CD4-positive, alpha-beta T cell treated with Interleukin-17A for 4 hours (primary cell): ENCODE data around the gene CEP104.
A peak's percentile ranks its signal among the peaks of the same experiment; 100 is the strongest.
"Not testable (repeated sequence)": the region's sequence is repeated elsewhere in the genome, so short reads cannot be mapped to it uniquely, and the experiment has no call there.

ENCODE experiments used
- DNase-seq: peaks from one replicate; pipeline ENCODE4 v3.0.0-alpha.2; 2020; ENCODE audit warnings: mixed read lengths

CEP104 gene

DNA sequence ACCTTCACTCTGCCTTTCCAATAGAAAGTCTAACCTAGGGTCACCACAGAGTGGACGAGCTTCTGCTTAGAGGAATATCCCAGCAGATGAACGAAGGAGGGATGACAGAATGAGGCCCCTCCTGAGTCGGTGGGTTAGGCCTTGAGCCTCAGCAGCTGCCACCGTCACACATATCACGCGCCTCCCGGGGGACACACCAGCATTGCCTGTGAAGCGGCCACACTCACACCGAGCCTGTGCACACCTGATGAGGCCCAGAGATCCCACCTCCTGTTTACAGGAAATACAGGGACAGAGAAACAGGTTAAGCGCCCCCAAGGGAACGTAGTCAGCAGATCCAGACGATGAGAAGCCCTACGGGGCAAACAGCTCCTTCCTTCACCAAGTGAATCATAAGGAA lies 35.6 kb downstream of the CEP104 start:
- DNase-seq = no peak

DNA sequence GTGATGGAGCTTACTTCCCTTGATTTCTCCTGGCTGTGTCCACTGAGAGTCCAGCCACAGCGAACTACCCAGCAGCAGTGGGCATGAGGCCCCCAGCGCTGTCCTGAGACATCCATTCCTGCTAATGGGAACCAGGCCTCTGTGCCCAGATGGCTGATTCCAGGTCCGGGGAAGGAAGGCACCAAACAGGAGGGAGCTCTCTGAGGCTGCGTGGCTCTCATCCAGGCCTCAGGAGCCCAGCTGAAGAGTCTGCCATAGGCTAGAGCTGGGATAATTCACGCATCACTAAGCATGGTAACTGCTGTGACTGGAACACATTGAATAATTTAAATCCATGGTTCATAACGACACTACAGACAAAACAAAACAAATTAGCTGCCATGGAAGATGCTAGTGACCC lies 36.0 kb downstream of the CEP104 start:
- no peak for DNase-seq

DNA sequence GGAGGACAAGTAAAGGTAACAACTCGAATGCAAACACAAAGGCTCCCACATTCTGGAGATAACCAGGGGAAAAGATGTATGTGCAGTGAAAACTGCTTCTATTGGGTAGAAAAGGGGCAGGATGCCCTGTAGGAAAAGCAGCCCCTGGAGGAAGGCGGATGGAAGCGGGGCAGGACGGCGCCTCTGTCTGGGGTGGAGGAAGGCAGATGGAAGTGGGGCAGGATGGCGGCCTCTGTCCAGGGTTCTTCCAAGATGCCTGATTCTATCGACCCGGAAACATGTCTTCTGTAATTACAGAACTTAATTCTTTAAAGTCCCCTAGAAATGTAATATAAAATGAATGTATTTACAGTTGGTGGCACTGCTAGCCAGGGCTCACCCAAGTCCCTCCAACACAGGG lies 36.7 kb downstream of the CEP104 start:
- DNase-seq = no peak

DNA sequence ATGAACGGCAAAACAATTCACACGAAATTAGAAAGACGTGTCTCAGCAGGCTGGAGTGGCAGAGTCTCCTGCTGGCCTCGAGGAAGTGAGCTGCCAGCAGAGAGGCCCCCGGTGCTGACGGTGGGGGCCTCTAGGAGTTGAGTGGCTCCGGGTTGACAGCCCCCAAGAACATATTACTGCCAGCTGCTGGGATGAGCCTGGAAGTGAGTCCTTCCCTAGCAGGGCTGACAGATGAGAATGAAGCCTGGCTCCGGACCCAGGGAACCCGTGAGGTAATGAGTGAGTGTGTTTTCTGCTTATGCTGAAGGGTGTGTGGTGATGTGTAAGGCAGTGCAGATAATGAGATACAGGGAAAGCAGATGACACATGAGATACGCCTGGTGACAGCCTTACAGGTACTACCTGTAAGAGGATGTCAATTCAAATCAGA lies 37.2 kb downstream of the CEP104 start:
- no peak for DNase-seq

DNA sequence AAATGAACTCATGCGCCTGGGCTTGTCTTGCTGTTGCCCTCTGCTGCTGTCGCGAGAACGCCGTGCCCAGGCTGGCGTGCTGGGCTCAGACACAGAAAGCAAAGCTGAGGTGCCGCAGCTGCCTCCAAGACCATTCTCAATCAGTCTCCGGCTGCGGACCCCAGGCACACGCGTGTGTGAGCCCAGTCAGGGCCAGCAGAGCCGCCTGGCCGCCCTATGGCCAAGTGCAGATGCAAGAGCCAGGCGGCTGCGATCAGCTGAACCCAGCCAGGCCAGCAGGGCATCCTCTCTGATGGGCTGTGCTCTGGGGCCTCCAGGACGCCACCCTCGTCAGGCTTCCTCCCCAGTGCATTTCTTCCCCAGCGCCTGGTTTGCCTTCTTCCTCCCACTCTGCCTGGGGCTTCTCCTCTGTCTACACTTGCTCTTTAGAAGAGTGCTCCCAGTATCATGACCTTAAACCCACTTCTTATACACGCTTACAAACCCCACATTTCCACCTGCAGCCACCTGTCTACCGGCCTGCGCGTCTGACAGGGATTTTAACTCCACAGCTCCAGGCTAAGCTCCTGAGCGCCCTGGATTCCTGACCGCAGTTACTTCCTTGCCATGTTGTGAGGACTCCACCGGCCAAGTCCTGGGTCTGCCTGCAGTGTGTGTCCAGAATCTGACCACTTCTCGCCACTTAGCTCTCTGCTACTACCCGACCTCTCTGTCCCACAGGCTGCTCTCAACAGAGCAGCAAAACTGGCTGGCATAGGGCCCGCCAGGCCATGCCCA lies 39.0 kb downstream of the CEP104 start:
- DNase-seq = no peak

DNA sequence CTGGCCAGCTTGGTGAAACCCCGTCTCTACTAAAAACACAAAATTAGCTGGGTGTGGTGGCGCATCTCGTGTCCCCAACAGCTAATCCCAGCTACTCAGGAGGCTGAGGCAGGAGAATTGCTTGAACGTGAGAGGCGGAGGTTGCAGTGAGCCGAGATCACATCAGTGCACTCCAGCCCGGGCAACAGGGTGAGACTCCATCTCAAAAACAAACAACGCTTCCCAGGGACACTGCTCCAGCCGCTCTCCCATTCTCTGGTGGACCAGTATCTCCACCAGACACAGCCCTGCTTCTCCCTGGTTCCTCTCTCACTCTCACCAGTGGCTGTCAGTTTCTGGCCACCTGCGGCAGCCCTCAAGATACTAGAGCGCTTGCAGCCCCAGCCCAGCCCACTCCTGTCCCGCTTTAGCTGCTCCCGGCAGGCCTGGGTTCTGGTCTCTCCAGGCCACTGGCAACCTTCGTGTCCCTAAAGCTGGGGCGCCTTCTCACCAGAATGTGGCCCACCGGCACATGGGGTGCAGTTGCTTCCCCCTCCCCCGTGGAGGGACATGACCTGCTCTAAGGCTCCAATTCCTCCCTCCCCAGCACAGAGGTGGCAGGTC lies 39.8 kb downstream of the CEP104 start:
- DNase-seq = no peak

DNA sequence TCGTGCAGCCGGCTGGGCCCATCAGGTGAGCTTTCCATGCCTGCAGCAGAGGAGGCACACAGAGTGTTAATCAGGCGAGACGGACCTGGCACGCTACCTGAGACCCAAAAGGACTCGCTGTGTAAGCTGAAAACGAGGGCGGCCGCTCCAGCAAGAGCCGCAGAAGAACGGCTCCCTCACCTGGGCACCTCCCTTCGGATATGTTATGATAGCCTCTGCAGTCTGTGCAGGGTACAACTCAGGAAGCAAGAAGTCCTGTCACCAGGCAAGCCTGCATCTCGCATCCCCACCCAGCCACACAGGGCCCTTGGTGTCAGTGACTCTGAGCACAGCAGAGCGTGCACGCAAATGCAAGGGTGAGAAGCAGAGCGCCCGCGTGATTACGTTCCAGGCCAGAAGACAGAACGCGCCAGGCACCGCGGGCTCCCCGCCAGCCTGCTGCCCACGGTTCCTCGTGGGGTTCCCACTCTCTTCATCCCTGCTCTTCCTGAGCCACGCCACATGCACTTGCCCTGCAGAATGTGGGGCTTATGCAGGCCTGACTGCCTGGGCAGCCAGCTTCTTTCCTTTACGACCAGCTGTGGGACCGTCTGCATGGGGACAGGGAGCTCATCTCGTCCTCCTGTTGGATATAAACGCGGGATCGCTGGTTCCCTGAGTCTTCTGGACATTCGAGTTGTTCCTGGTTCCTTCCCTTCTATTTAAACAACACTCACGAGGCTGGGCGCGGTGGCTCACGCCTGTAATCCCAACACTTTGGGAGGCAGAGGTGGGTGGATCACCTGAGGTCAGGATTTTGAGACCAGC lies 40.5 kb downstream of the CEP104 start:
- DNase-seq = no peak

DNA sequence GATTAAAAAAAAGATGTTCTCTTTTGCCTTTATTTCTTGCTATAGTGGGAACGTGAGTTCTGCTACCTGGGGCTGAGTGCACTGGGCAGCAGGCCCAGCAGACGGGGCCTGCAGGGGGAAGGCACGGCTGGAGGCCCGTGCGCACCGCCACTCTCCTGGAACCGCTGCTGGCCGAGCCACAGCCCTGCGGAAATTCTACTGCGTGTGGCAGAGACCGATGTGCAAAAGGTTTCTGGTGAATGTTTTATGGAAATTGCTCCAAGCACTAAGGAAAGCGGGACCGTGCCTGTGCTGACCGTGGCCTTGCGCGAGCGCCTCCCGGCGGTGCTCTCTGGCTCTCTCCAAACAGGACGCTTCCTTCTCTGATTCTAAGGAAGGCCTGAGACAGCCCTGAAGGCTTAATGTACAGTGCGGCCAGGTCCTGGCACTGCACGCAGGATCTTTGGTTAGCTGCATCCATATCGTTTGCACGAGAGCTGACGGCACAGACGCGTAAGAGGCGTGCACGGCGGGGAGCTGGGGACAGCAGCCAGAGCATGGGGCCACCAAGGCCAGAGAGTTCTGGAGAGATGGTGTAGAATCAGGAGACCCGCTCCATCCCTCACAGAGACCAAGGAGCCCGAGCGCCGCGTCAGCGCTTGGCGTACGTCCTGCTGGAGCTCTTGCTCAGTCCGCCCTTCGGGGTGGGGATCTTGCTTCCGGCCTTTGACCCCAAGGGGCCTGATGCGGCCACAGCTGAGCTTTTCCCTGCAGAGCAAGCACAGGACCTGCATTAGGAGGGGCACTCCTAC lies 42.0 kb downstream of the CEP104 start:
- no peak for DNase-seq

DNA sequence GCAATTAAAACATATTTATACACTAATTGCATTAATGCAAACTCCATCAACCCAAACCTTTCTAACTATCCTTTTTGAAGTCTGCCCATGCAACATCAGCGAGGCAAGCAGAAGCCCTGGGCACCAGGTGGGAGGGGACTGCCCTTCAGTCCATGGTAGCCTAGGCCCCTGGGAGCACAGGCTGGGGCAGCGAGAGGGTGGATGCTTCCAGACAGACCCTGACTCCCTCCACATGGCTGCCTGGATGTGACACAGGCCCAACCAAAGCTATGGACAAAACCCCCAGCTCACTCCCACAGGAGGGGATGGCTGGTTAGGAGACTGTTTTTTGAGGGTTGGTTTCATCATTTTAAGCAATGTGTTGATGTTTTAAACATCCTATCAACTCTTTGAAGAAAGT lies 42.9 kb downstream of the CEP104 start:
- no peak for DNase-seq

DNA sequence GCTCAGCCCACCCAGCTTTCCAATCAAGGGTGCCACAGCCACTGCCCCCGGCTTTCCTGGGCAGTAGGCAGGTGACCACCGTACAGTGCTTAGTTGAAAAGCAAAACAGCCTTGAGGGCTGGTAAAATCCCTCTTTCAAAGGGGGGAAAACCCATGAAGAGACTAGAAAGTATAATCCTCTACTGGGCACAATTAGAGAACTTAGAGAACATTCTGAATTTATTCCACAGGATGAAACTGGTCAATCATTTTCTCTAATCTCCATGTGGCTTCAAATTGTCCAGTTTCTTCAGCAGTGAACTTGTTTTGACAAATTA lies 45.5 kb downstream of the CEP104 start:
- no peak for DNase-seq

DNA sequence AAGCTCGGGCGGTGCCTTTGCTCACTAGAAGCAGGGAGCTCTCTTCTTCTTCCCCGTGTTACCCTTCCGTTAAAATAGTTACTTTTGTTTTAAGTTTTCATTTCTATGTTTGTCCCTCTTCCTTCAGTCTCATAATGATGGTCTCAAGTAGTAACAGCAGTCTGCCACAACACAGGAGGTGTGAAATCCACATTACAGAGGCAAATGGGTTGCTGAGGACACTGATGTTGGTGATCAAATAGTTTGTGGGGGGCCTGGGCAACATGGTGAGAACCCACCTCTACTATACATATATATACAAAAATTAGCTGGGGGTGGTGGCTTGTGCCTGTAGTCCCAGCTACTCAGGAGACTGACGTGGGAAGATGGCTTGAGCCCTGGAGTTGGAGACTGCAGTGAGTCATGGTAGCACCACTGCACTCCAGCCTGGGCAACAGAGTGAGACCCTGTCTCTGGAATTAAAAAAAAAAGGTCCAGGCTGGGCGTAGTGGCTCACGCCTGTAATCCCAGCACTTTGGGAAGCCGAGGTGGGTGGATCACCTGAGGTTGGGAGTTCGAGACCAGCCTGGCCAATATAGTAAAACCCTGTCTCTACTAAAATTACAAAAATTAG lies 46.8 kb downstream of the CEP104 start:
- DNase-seq = not testable (repeated sequence)

DNA sequence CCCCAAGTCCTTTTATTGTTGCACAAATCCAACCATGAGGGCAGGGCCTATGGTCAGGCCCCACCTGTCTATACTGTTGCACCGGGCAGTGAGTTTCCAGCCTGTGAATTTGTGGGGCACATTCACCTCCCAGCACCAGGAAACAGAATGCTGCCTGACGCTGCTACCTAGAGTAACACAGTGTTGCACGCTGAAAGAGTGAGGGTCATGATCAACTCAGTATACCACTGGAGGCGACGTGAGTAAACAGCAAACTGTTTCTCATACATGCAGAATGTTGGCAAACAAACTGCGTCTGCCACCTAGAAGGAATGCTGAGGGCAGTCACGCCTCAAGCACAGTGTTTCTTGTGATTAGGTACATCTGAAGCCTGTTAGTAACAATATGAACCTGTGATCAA lies 47.3 kb downstream of the CEP104 start:
- DNase-seq = no peak

DNA sequence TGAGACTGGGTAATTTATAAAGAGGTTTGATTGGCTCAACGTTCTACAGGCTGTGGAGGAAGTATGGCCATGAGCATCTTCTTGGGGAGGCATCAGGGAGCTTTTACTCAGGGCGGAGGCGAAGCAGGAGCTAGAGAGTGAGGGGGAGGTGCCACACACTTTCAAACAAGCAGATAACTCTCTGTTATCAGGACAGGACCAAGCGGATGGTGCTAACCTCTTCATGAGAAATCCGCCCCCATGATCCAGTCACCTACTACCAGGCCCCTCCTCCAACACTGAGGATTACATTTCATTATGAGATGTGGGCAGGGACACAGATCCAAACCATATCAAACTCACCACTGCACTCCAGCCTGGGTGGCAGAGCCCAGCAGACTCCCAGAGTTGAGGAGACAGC lies 49.2 kb downstream of the CEP104 start:
- DNase-seq = no peak

DNA sequence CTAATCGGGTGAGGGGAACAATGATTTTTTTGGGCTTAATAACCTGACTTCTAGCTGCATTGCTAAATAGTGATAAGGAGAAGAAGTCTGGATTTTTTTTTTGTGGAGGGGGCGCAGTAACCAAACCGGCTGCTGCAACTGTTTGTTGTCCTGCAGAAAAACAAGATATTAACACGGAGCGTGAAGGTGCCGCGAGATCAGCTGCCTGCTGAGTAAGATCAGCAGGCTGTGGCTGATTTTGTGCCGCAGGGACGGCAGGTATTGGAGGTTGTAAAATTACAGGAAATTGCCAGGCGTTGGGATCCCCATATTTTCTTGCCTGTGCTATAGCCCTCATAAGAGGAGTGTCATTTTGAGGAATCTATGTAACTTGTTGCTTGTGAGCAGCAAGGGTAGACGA lies 52.0 kb downstream of the CEP104 start:
- DNase-seq = no peak

DNA sequence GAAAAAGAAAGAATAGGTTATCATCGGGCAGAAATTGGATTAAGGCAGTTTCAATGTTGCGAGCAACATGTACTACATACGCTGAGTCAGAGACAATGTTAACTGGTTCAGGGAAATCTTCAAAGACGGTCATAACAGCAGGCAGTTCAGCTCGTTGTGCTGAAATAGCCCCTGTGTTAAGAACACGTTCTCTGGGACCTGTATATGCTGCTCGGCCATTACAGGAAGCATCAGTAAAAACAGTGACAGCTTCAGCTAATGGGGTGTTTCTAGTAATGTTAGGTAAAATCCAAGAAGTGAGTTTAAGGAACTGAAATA lies 52.4 kb downstream of the CEP104 start:
- DNase-seq = not testable (repeated sequence)

DNA sequence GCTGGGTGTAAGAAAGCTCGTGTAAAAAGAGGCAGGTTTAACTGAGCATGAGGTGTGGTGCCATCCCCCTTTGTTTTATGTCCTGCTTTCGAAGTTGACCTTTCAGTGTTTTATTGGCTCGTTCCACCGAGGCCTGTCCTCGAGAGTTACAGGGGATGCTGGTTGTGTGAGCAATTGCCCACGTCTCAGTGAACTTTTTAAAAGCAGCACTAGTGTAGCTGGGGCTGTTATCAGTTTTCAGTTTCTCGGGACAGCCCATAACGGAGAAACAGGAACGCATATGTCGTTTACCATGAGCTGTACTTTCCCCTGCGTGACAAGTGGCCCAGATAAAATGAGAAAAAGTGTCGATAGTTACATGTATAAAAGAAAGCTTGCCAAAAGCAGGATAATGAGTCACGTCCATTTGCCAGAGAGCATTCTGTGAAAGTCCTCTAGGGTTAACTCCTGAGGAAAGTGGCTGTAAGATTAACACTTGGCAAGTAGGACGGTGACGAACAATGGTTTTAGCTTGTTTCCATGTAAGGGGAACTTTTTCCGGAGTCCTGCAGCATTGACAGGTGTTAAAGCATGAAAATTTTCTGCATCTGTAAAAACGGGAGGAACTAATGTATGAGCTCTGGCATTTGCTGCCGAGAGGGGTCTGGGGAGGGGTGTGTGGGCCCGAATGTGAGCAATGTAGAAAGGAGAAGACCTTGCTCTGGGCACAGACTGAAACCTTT lies 52.9 kb downstream of the CEP104 start:
- DNase-seq = no peak

DNA sequence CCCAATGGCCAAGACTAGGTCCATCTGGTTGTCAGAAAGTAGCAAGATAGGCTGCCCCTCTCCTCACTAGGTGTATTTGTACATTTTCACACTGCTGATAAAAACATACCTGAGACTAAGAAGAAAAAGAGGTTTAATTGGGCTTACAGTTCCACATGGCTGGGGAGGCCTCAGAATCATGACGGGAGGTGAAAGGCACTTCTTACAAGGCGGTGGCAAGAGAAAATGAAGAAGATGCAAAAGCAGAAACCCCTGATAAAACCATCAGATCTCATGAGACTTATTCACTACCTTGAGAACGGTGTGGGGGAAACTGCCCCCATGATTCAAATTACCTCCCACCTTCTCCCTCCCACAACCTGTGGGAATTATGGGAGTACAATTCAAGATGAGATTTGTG lies 56.2 kb downstream of the CEP104 start:
- not testable (repeated sequence) for DNase-seq

DNA sequence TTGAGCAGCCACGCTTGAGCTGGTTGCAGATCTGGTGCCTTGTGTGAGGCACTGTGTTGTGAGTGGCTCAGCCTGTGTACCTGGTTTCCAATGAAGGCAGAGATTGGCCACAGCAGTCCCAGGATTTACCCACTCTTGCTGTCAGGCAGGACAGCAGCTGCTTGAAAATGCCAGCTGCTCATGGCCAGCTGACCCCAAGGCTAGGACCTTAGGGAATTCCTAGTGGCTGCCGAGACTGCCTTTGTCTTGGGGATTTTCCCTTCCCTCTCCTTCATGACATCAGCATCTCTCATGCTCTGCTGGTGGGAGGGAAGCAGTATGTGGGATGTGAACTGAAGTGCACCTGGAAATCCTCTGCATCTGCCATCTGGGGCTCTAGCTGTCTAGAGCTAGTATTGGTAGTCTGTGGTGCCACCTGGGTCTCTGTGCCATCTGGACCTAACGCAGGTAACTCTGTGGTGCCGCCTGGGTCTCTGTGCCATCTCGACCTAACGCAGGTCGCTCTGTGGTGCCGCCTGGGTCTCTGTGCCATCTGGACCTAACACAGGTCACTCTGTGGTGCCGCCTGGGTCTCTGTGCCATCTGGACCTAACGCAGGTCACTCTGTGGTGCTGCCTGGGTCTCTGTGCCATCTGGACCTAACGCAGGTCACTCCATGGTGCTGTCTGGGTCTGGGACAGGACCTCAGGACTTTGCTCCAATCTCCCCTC lies 56.9 kb downstream of the CEP104 start:
- DNase-seq = no peak

DNA sequence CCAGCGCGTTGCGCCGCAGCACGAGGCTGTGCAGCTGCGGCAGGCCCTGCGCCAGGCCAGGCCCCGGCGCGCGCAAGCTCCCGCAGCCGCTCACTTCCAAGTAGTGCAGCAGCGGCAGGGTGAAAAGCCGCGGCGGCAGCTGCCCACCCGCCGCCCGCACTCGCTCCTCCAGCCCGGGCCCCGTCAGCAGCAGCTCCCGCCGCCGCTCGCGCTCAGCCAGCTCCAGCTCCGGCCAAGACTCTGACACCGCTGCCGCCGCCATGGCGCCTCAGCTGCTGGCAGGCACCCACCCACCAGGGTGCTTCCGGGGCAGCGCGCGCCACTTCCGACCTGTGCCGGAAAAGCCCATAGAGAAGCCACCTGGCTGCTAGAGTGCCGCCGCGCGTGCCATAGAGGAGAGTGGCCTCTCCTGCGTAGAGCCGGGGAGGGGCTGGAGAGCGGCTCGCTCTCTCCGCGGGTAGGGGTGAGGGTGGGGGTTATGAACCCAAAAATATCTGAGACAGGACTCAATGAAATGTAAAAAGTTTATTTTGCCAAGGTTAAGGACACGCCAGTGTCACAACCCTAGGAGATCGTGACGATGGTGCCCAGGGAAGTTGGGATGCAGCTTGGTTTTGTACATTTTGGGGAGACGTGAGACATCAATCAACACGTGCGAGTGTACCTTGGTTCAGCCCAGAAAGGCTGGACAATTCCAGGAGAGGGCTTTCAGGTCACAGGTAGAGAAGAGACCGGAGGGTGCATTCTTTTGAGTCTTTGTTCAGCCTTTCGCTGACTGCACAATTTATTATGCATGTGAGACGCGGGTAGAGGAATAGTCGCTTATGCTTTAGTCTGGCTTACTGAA lies 60.6 kb downstream of the CEP104 start, which contains the start of gene LRRC47:
Gene LRRC47 (minus strand): TSS at position 284 of the 847 bp plus-strand sequence. CDS start 22 bp downstream, at position 262.
- DNase-seq = peak; percentile 95

DNA sequence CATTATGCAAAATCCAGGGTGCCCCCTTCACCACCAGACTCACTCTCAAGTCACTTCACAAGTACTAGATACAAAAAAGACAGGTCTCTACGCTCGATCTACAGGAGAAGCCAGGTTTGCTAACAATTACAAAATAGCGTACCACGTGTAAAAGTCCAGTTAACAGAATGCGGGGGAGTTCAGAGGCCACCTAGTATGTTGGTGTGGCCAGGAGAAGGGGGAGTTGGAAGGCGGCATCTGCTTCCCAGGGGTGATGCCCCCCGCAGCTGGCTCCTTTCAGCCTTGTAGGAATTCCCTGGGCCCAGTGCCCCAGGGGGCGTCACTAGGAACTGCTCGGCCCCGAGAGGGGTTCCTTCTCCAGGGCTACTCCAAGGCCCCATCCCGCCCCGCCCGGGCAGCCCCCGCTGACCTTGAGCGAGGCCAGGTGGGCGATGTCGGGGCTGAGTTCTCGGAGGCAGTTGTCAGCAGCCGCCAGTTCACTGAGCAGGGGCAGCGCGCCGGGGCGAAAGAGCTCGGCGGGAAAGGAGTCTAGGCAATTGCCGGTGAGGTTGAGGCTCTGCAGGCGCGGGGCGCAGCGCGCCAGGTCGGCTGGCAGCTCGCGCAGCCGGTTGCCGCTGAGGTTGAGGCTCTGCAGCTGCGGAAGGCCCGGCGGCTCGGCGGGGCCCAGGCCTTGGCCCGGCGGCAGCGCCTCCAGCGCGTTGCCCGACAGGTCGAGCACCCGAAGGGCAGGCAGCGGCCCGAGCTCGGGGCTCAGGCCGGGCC lies 61.4 kb downstream of the CEP104 start:
- no peak for DNase-seq
